Adrenal gland (tissue), 12 donors: ENCODE measurements around the gene MAST4. TPM values are rescaled to one million over a fixed set of nuclear protein-coding genes. Genes with fewer than 3 reads are reported as not detected.
"Not testable (repeated sequence)": the region's sequence is repeated elsewhere in the genome, so short reads cannot be mapped to it uniquely, and the experiment has no call there.

Experiments used
- DNase-seq, 7 donors: peaks; one replicate each; pipeline ENCODE4 v3.0.0-alpha.2; 2019 to 2020
- H3K27ac ChIP-seq, 5 donors: fragments of 200-600 bp; sonication (generic) in 4 of 5; 1 replicate in 3 of 5; 2 replicates in 2 of 5; pipeline versions ENCODE4 v1.5.1 to v1.8.0; 2016 to 2020; ENCODE audit warnings: mild to moderate bottlenecking in 1 of 5
- H3K27me3 ChIP-seq: fragments of 200-600 bp; 2 replicates; pipeline ENCODE4 v1.8.0; 2021
- H3K36me3 ChIP-seq, 2 donors: fragments of 200-600 bp; replicated peaks in 1 of 2; 1 replicate in 1 of 2; 2 replicates in 1 of 2; pipeline versions ENCODE4 v1.5.1 to v1.8.0; 2018 to 2022
- H3K4me1 ChIP-seq, 2 donors: fragments of 200-600 bp; replicated peaks in 1 of 2; 1 replicate in 1 of 2; 2 replicates in 1 of 2; pipeline versions ENCODE4 v1.5.1 to v1.8.0; 2018 to 2021
- H3K4me3 ChIP-seq, 4 donors: fragments of 200-600 bp; sonication (generic) in 3 of 4; one replicate each; pipeline ENCODE4 v1.5.1; 2016 to 2018
- H3K9me3 ChIP-seq, 3 donors: fragments of 200-600 bp; sonication (generic) in 1 of 3; replicated peaks in 1 of 3; 1 replicate in 2 of 3; 2 replicates in 1 of 3; pipeline versions ENCODE4 v1.5.1 to v1.8.0; 2016 to 2021
- CTCF ChIP-seq, 6 experiments: fragments of 450-650 bp in 4 of 6; fragments of 200-600 bp in 2 of 6; sonication (generic) in 1 of 6; IDR thresholded peaks; 1 replicate in 5 of 6; 2 replicates in 1 of 6; pipeline versions ENCODE4 v1.5.1 to v1.8.0; 2016 to 2021; ENCODE audit warnings: antibody characterized with exemption in 6 of 6, mild to moderate bottlenecking in 2 of 6, moderate library complexity in 1 of 6
- POLR2A ChIP-seq, 2 donors: fragments of 450-650 bp; IDR thresholded peaks; one replicate each; pipeline ENCODE4 v1.6.1; 2017; ENCODE audit warnings: antibody characterized with exemption in 2 of 2, mild to moderate bottlenecking in 2 of 2, moderate library complexity in 1 of 2
- WGBS, 4 donors: extraction: QIAGEN DNeasy Blood & Tissue Kit in 2 of 4; methylation state at CpG; one replicate each; pipeline versions ENCODE4 v1.1.5 to v1.1.7; 2013 to 2017; 5-methylcytosine and 5-hydroxymethylcytosine counted together
- intact Hi-C, 2 donors: fragments of 100-400 bp; cut with DNase I; formaldehyde crosslinking; loops; one replicate each; pipeline versions ENCODE4 v1.14.1 to v1.15.0; 2022 to 2023
- polyA plus RNA-seq, 3 donors: library from polyadenylated mRNA; stranded (reverse); fragments of 200-250 nt in 2 of 3; fragments of 350-450 nt in 1 of 3; fragmentation: Illumina TruSeq in 1 of 3; extraction: RNeasy Lipid Tissue Mini Kit (QIAGEN cat#74804) in 1 of 3; gene quantifications; one replicate each; pipeline ENCODE4 v1.2.3, GENCODE V29; 2013 to 2014
- total RNA-seq, 9 donors: library from RNA; depleted of rRNA in 4 of 9; stranded (reverse); fragments of >200 nt in 4 of 9; fragments of 120-200 nt in 1 of 9; fragmentation: NEBNext Ultra II Directional in 1 of 9; extraction: Animal tissue kit (Norgen Biotek cat#: 25700) in 1 of 9; gene quantifications; one replicate each; pipeline versions ENCODE4 v1.1.0 to v1.2.4, GENCODE V29; 2013 to 2023
- donor health status: healthy with polysubstance abuse.
- donor health status: Bipolar disorder and iron deficiency.
- donor health status: DM: yes; HTN: yes; CAD: no.
- donor health status: DM: no; HTN: no; CAD: no.
- donor health status: DM: no; HTN: no; CAD: no.
- donor health status: DM: yes; HTN: yes; CAD: no.

The MAST4 gene
- total and polyA plus RNA-seq, 12 donors: 12.3 to 95.0 (median 42.8) TPM

- Histone ChIP-seq H3K36me3 (no peaks in the 10 kb centered on the region), H3K27ac (no peak overlapping the region), H3K27me3 (no peaks in the 10 kb centered on the region), H3K4me1 (peaks cover 5 to 9% of the 10 kb centered on the region in 2 donors), H3K4me3 (no peak overlapping the region), H3K9me3 (no peaks in the 10 kb centered on the region)
- WGBS, 4 donors: 88 to 98% (median 94%) methylated on average over 3 of the region's 3 CpGs
- intact Hi-C loops: no loop called here
- no peak for DNase-seq
- TF ChIP-seq POLR2A (IDR thresholded peaks at IDR 0.05) (no peak), CTCF (IDR thresholded peaks at IDR 0.05) (no peak)
Observed at GRCh38 chr5:66694036-66694435, 97.8 kb downstream of the MAST4 start.

- H3K4me1 ChIP-seq, H3K9me3 ChIP-seq, H3K36me3 ChIP-seq, DNase-seq, H3K27ac ChIP-seq, H3K27me3 ChIP-seq, H3K4me3 ChIP-seq, intact Hi-C loops: not testable (repeated sequence)
- WGBS, 4 donors: 88 to 95% (median 94%) methylated on average over 2 of the region's 2 CpGs
Observed at GRCh38 chr5:66695840-66696239, 99.6 kb downstream of the MAST4 start.

GRCh38 chr5:66697796-66698564 lies 101.8 kb downstream of the MAST4 start:
- no peaks in the 10 kb centered on the region for H3K9me3 ChIP-seq
- no peak for TF ChIP-seq POLR2A (IDR thresholded peaks at IDR 0.05)
- no peak for TF ChIP-seq CTCF (IDR thresholded peaks at IDR 0.05)
- no peak overlapping the region for H3K27ac ChIP-seq
- no peaks in the 10 kb centered on the region for H3K27me3 ChIP-seq
- no peaks in the 10 kb centered on the region for H3K36me3 ChIP-seq
- WGBS, 4 donors: 89 to 96% (median 92%) methylated on average over 6 of the region's 6 CpGs
- no peak overlapping the region for H3K4me3 ChIP-seq
- no peaks in the 10 kb centered on the region for H3K4me1 ChIP-seq
- no peak for DNase-seq
- intact Hi-C loops: no loop called here

- Histone ChIP-seq H3K27ac (no peak overlapping the region), H3K4me1 (peaks cover 0 to 4% of the 10 kb centered on the region in 2 donors), H3K9me3 (no peaks in the 10 kb centered on the region), H3K36me3 (no peaks in the 10 kb centered on the region), H3K4me3 (no peak overlapping the region), H3K27me3 (no peaks in the 10 kb centered on the region)
- intact Hi-C loops: no loop called here
- no peak for TF ChIP-seq CTCF (IDR thresholded peaks at IDR 0.05)
- TF ChIP-seq POLR2A (IDR thresholded peaks at IDR 0.05): no peak
- WGBS, 4 donors: 94 to 100% (median 97%) methylated on average over 1 of the region's 1 CpG
- no peak for DNase-seq
Observed at GRCh38 chr5:66701244-66701643, 105.1 kb downstream of the MAST4 start.

GRCh38 chr5:66702426-66702825 lies 106.2 kb downstream of the MAST4 start:
- intact Hi-C loops: no loop called here
- Histone ChIP-seq H3K9me3 (no peaks in the 10 kb centered on the region), H3K4me1 (peaks cover 0 to 4% of the 10 kb centered on the region in 2 donors), H3K4me3 (no peak overlapping the region), H3K27me3 (no peaks in the 10 kb centered on the region), H3K27ac (no peak overlapping the region), H3K36me3 (no peaks in the 10 kb centered on the region)
- no peak for DNase-seq
- no peak for TF ChIP-seq CTCF (IDR thresholded peaks at IDR 0.05)
- TF ChIP-seq POLR2A (IDR thresholded peaks at IDR 0.05): no peak
- 69 to 91% (median 83%) methylated on average over 3 of the region's 3 CpGs for WGBS, 4 donors
